ENCODE measurements around the gene ARAP1.

DNA sequence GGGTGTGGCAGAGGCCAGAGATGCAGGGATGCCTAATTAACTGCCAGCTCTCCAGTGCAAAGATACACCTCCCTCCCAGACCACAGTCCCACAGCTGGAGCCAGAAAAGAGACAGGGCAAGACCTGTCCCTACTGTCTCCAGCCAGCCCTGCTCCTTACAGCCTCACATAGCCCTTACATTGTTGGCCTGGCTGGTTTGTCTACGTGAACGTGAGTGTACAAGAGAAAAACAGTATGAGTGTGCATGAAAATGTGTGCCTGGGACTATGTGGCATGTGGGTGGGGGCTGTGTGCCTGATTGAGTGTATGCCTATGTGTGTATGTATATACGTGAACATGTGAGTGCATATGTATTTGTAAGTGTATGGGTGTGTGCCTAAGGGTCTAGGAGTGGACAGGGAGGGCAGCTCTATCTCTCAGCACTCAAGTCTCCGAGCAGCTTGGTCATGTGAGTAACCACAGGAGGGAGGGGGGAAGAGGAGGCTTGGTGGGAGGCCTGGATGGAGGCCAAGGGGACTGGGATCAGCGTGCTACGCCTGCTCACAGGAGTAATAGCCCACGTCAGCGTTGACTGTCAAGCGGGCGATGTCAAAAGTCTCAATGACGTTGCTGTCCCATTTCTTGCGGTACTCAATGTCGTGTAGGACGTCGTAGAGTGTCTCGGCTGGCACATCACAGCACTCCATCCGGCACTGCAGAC is 6.6 kb upstream of the ARAP1 start:
- TF ChIP-seq, protein P1, sequence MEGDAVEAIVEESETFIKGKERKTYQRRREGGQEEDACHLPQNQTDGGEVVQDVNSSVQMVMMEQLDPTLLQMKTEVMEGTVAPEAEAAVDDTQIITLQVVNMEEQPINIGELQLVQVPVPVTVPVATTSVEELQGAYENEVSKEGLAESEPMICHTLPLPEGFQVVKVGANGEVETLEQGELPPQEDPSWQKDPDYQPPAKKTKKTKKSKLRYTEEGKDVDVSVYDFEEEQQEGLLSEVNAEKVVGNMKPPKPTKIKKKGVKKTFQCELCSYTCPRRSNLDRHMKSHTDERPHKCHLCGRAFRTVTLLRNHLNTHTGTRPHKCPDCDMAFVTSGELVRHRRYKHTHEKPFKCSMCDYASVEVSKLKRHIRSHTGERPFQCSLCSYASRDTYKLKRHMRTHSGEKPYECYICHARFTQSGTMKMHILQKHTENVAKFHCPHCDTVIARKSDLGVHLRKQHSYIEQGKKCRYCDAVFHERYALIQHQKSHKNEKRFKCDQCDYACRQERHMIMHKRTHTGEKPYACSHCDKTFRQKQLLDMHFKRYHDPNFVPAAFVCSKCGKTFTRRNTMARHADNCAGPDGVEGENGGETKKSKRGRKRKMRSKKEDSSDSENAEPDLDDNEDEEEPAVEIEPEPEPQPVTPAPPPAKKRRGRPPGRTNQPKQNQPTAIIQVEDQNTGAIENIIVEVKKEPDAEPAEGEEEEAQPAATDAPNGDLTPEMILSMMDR (conservative IDR thresholded peaks at IDR 0.05 in 1 of 2, IDR thresholded peaks at IDR 0.05 in 1 of 2; ENCODE audit: low read depth in 1 of 2, low read length in 2 of 2), result no peak
- no peak for TF ChIP-seq EZH2 (IDR thresholded peaks at IDR 0.05; ENCODE audit: low read length, missing control alignments)
